Thyroid gland (tissue), 4 donors: ENCODE measurements around the gene ZNF341.

Experiments used
- CTCF ChIP-seq, 6 experiments: fragments of 200-600 bp in 3 of 6; fragments of 450-650 bp in 3 of 6; sonication (generic) in 3 of 6; IDR thresholded peaks; one replicate each; pipeline ENCODE4 v1.5.1; 2016 to 2019; ENCODE audit warnings: antibody characterized with exemption in 6 of 6, mild to moderate bottlenecking in 2 of 6, inconsistent platforms in 1 of 6, moderate library complexity in 1 of 6
- POLR2A ChIP-seq, 2 donors: fragments of 450-650 bp; IDR thresholded peaks; one replicate each; pipeline ENCODE4 v1.6.1; 2017; ENCODE audit warnings: antibody characterized with exemption in 2 of 2, mild to moderate bottlenecking in 2 of 2, moderate library complexity in 1 of 2

- no peak for TF ChIP-seq CTCF (IDR thresholded peaks at IDR 0.05)
- TF ChIP-seq POLR2A (IDR thresholded peaks at IDR 0.05): no peak
Observed at GRCh38 chr20:33739493-33739892, 7.7 kb downstream of the ZNF341 start.
